ENCODE data around the gene REN. TPM values are rescaled to one million over a fixed set of nuclear protein-coding genes. Genes with fewer than 3 reads are reported as not detected.
A peak's percentile ranks its signal among the peaks of the same experiment; 100 is the strongest.

REN gene
- total and polyA plus RNA-seq, 9 of the 15 experiments (the other 6 are each of a cell fraction or from before 2014, with no cell fraction given), result 1.7 to 9.9 (median 3.1) TPM

- TF ChIP-seq MXD1 (CRISPR knock-in tag; IDR thresholded peaks at IDR 0.05; ENCODE audit: borderline replicate concordance, poor library complexity, severe bottlenecking) (no peak), CTCFL (IDR thresholded peaks at IDR 0.05; ENCODE audit: borderline replicate concordance, insufficient read depth, low read depth, low read length, poor library complexity, severe bottlenecking) (no peak), YBX1 (IDR thresholded peaks at IDR 0.05) (no peak), HOMEZ (CRISPR knock-in tag; IDR thresholded peaks at IDR 0.05) (no peak), RBM15 (IDR thresholded peaks at IDR 0.05; ENCODE audit: insufficient read depth, low read length) (no peak), CBFA2T3 (IDR thresholded peaks at IDR 0.05) (no peak), DIDO1 (tag; IDR thresholded peaks at IDR 0.05; ENCODE audit: low read depth) (0 out of 2 replicates have a peak, but pooled peaks have one; percentile 50), ZNF253 (CRISPR knock-in tag; conservative IDR thresholded peaks at IDR 0.05) (no peak), SNRNP70 (optimal IDR thresholded peaks at IDR 0.05; ENCODE audit: low read depth, low read length) (no peak), FOXA3 (CRISPR knock-in tag; conservative IDR thresholded peaks at IDR 0.05 in 1 of 2, IDR thresholded peaks at IDR 0.05 in 1 of 2) (peak; percentile 46 to 65; a peak in 3 of 4 replicates), MAFF (IDR thresholded peaks at IDR 0.05; ENCODE audit: low read length) (no peak), BCLAF1 (IDR thresholded peaks at IDR 0.05; ENCODE audit: borderline replicate concordance in 1 of 2, control insufficient read depth in 1 of 2, low read depth in 2 of 2, low read length in 1 of 2) (no peak), ZNF143 (CRISPR knock-in tag; IDR thresholded peaks at IDR 0.05) (no peak), HNRNPH1 (optimal IDR thresholded peaks at IDR 0.05; ENCODE audit: low read depth, low read length) (no peak), MCM5 (IDR thresholded peaks at IDR 0.05; ENCODE audit: low read depth) (no peak), HMG20A (CRISPR knock-in tag; conservative IDR thresholded peaks at IDR 0.05) (no peak; the same call in 1 of the 2 replicates), ZBTB1 (CRISPR knock-in tag; IDR thresholded peaks at IDR 0.05; ENCODE audit: borderline replicate concordance, low read depth) (no peak), ZNF785 (CRISPR knock-in tag; IDR thresholded peaks at IDR 0.05) (0 out of 2 replicates have a peak, but pooled peaks have one; percentile 10), NCOA1 (IDR thresholded peaks at IDR 0.05; ENCODE audit: low read depth) (no peak), SMAD3 (CRISPR knock-in tag; conservative IDR thresholded peaks at IDR 0.05) (peak; percentile 97), EWSR1 (IDR thresholded peaks at IDR 0.05; ENCODE audit: borderline replicate concordance, low read depth, partially characterized antibody) (no peak)
These were observed 5.6 kb upstream of the REN start (continued) for GRCh38 chr1:204171751-204172178.

Measured in K562 (cell line).